HFF-Myc (cell line): ENCODE results near the gene CHSY1.

Experiments
- DNase-seq: peaks from one replicate; pipeline ENCODE4 v3.0.0-alpha.2; 2011; ENCODE audit warnings: low read depth; ENCODE audit errors: extremely low read depth
- H3K4me3 ChIP-seq: replicated peaks from 2 replicates; pipeline ENCODE4 v1.5.1; 2011; ENCODE audit warnings: low read depth, mild to moderate bottlenecking, control low read depth, low read length
- TF ChIP-seq, protein P1 (sequence below): IDR thresholded peaks from 2 replicates; pipeline ENCODE4 v1.5.1; 2012; ENCODE audit warnings: mild to moderate bottlenecking, low read depth, low read length, control low read depth; ENCODE audit errors: missing control alignments

CHSY1 gene

GRCh38 chr15:101150723-101151040 lies 101.2 kb downstream of the CHSY1 start:
- TF ChIP-seq, protein P1, sequence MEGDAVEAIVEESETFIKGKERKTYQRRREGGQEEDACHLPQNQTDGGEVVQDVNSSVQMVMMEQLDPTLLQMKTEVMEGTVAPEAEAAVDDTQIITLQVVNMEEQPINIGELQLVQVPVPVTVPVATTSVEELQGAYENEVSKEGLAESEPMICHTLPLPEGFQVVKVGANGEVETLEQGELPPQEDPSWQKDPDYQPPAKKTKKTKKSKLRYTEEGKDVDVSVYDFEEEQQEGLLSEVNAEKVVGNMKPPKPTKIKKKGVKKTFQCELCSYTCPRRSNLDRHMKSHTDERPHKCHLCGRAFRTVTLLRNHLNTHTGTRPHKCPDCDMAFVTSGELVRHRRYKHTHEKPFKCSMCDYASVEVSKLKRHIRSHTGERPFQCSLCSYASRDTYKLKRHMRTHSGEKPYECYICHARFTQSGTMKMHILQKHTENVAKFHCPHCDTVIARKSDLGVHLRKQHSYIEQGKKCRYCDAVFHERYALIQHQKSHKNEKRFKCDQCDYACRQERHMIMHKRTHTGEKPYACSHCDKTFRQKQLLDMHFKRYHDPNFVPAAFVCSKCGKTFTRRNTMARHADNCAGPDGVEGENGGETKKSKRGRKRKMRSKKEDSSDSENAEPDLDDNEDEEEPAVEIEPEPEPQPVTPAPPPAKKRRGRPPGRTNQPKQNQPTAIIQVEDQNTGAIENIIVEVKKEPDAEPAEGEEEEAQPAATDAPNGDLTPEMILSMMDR, result no peak
- H3K4me3 ChIP-seq, result no peak overlapping the region
- no peak for DNase-seq

- DNase-seq, result no peak
- no peak overlapping the region for H3K4me3 ChIP-seq
- TF ChIP-seq, protein P1, result no peak
Measured at GRCh38 chr15:101149864-101150722, 101.8 kb downstream of the CHSY1 start.

GRCh38 chr15:101148881-101149664 lies 102.8 kb downstream of the CHSY1 start:
- H3K4me3 ChIP-seq, result no peak overlapping the region
- DNase-seq, result no peak
- TF ChIP-seq, protein P1, result no peak

GRCh38 chr15:101148166-101148880 lies 103.5 kb downstream of the CHSY1 start:
- TF ChIP-seq, protein P1, result no peak
- no peak overlapping the region for H3K4me3 ChIP-seq
- no peak for DNase-seq

- TF ChIP-seq, protein P1, result no peak
- no peak overlapping the region for H3K4me3 ChIP-seq
- no peak for DNase-seq
Measured at GRCh38 chr15:101147181-101147580, 104.7 kb downstream of the CHSY1 start.

- DNase-seq, result no peak
- TF ChIP-seq, protein P1, result no peak
- H3K4me3 ChIP-seq, result no peak overlapping the region
Measured at GRCh38 chr15:101146118-101146702, 105.6 kb downstream of the CHSY1 start.
